ENCODE data around the gene TARS1.

TARS1 gene

DNA sequence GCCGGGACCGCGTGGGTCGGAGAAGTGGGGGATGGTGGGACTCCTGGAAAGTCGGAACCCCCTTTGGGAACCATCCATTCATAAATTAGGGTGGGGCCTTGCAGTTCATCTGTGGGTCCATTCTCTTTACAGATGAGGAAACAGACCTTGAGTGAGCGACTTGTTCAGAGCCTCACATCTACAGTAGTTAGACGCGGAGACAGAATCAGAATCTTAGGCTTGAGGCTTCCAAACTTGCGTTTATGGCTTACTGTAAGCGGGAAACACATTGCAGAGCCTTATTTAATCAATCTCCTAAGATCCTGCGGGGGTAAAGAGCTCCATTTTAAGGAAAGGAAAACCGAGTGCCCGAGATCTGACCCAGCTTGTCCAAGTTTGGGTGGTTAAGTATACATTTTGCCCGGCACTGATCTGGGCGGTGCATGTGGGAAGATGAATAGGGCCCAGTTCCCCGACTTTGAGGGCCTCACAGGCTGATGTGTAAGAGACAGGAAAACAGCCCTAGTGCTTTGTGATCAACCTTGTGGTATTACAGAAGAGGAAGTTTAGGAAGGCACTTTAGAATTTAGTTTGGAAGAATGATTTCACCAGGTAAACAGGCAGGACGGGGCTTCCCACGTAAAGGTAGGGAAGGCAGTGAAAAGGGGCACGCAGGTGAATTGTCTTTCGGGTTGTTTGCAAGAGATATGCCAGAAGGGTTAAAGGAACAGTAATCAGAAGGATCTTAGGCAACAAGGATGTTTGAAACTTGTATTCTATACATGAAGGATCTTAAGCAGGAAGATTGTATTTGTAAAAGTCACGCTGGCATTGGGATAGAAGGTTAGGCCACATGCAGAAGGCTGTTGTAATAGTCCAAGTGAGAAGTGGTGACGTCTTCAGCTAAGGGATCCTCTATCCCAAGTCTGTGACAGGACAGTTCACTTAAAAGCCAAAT, 744 bp downstream of the TARS1 start:
- peak; percentile 48 for DNase-seq

- DNase-seq: no peak
Observed at GRCh38 chr5:33444542-33444941, 3.8 kb downstream of the TARS1 start.

GRCh38 chr5:33445798-33446197, 5.0 kb downstream of the TARS1 start:
- no peak for DNase-seq

- DNase-seq: no peak
Observed at GRCh38 chr5:33448118-33448517, 7.4 kb downstream of the TARS1 start.

- no peak for DNase-seq
Observed at GRCh38 chr5:33457126-33457525, 16.4 kb downstream of the TARS1 start.

- DNase-seq: no peak
Observed at GRCh38 chr5:33457817-33458216, 17.1 kb downstream of the TARS1 start.

DNA sequence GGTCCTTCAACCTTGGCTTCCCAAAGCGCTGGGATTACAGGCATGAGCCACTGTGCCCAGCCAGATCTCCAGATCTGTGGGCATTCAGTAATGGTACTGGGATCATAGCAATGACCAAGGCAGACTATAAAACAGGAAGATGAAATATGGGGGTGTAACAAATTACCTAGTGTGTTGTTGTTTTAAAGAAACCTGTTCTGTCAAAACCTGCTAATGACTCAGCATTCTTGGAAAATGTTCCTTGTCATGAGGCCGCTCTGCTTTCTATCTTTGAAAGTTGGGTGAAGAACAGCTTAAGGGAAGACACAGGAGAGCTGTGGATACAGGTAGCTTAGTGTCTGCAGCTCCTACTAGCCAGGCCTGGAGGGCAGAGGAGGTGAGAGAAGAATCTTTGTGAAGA, 19.4 kb downstream of the TARS1 start:
- DNase-seq: no peak

DNA sequence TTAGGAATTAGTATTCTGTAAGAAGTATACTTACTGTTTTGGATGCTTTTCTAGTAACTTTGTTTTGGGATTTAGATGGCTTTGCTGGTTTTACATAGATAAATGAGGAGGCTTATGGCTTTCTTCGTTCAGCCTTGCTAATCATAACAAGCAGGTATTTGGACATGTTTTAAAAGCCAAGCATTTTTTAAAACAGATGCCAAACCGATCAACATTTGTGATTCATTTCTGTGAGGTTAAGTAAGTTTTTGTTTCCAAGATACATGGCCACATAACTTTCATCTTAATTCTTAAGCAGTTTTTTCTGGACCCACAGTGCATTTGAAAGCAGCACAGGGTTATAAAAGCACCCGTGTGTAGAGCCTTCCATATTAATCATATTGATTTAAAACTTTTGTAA, 21.7 kb downstream of the TARS1 start:
- DNase-seq: no peak

DNA sequence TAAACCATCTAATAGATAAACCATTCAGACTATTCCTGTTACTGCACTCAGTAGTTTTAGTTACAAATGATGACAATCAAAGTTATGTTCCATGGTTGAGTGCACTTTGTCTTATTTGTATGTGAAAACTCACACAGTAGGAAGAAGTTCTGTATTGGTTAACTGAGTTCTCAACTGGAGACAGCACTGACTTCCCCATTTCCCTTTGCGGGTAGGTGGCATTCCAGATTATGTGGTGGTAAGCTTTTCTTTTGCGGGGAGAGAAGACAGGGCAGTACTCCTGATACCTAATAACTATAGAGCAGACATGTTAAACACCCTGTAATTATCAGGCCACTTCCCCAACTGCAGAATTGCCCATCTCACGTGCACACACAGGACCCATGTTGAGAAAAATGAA, 24.4 kb downstream of the TARS1 start:
- no peak for DNase-seq

DNA sequence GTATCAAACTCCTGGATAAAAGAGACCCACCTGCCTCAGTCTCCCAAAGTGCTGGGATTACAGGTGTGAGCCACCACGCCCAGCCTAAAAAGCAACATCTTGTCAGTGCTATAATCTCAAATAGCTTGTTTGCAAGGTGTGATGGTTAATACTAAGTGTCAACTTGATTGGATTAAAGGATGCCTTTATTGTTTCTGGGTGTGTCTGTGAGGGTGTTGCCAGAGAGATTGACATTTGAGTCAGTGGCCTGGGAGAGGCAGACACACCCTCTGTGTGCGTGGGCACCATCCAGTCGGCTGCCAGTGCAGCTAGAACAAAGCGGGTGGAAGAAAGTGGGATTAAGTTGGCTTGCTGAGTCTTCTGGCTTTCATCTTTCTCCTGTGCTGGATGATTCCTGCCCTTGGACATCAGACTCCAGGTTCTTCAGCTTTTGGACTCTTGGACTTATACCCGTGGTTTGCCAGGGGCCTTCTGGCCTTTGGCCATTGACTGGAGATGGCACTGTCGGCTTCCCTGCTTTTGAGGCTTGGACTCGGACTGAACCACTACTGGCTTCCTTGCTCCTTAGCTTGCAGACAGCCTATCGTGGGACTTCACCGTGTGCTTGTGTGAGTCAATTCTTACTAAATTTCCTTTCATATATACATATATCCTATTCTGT, 28.1 kb downstream of the TARS1 start:
- DNase-seq: no peak

DNA sequence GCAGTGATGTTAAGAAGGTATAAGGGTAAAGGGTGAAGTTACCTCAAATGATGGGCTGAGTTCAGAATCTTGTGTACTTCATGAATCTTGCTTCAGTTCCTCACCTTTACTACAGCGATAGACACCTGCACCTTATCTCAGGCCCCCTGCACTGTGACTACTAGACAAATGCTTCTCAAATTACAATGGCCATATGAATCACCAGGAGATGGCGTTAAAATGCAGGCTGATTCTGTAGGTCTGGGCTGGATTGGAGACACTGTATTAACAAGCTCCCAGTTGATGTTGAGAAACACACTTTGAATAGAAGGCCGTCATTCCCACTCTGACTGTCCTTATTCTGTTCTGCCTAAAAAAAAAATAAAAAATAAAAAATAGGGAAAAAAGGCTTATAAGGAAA, 29.8 kb downstream of the TARS1 start:
- DNase-seq: peak; percentile 53

DNA sequence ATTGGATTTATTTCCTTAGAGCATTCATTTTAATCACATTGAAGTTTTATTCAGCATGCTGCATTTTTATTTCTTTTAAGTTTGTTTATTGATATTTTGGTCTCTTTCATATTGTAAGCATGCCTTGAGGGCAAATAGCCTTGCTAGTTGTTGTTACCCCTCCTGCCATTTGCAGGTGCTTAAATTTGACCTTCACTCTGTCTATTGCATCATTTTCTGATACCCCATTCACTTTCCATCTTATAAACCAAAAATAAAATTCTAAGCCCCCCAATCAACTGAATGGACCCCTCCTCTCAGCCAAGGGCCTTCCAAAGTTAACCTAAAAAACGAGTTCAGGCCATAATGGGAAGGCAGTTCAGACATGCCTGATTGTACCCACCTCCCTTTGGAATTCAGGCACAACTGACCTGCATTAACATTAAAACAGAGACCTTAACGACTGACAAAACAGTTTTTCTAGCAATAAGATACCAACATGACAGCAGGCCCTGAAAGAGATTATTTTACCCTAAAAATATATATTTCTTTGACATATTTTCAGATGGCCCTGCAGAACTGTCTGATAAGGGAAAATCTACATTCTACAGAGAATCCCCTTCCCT, 32.1 kb downstream of the TARS1 start:
- no peak for DNase-seq

GRCh38 chr5:33474004-33474403, 33.2 kb downstream of the TARS1 start:
- DNase-seq: no peak

DNA sequence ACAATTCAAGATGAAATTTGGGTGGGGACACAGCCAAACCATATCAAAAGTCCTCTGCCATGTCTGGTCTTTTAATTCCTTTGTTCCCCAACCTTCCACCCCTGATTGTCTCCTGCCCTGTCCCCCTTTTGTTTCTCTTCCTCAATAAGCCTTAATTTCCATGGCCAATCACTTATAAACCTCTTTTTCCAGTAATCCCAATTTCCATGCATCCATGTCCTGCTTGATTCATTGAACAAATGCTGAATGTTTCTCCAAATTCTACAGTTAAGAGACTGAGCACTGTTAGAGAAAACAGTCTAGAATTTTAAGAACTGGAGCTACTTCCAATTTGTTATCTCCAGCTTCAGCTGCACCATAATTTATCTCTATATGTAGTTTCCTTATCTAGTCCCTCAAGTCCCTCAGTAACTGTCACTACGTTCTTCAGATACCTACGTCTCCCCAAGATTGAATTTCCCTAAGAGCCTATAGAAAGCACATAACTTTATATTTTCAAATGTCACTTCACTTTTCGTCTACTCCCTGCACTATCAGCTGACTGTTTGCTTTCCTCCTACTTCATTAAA, 34.2 kb downstream of the TARS1 start:
- DNase-seq: no peak

DNA sequence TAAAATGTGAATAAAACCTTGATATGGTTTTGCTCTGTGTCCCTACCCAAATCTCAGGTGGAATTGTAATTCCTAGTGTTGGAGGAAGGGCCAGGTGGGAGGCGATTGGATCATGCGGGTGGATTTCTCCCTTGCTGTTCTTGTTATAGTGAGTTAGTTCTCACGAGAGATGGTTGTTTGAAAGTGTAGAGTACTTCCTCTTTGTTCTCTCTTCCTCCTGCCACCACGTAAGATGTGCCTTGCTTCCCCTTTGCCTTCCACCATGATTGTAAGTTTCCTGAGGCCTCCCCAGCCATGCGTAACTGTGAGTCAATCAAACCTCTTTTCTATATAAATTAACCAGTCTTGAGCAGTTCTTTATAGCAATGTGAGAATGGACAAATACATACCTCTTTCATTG, 34.9 kb downstream of the TARS1 start:
- DNase-seq: no peak

GRCh38 chr5:33476992-33477391, 36.2 kb downstream of the TARS1 start:
- DNase-seq: no peak

DNA sequence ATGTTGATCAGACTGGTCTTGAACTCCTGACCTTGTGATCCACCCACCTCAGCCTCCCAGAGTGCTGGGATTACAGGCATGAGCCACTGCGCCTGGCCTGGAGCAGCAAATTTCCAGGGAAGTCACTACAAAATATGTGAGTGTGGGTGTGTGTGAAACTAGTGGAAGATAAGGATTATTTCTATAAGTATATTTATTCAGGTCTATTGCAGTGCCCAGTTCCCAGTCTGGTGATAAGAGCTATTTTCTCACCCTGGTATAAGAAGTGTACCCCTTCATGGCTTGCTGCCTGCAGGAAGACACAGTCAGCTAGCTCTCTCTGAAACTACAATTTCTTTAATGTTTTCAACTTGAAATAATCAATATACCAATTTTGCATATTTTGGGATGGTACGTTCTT, 37.1 kb downstream of the TARS1 start:
- no peak for DNase-seq

DNA sequence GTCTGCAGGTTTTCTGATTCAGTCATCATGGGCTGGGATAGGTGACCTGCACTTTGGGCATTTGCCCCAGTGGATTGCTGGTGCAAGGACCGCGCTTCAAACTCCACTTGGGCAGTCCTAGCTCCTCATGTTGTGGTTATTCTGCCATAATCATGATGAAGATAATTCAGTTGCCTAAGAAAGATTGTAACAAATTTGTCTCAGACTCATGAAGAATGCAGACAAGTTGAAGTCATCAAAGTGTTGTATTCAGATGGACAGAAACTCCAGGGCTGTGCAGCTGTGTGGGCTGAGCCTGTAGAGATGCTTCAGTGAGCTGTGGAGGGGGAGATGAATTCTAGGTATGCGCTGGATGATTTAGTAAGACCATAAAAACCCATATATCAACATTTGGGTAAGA, 38.5 kb downstream of the TARS1 start:
- DNase-seq: no peak

GRCh38 chr5:33480876-33481275, 40.1 kb downstream of the TARS1 start:
- no peak for DNase-seq

DNA sequence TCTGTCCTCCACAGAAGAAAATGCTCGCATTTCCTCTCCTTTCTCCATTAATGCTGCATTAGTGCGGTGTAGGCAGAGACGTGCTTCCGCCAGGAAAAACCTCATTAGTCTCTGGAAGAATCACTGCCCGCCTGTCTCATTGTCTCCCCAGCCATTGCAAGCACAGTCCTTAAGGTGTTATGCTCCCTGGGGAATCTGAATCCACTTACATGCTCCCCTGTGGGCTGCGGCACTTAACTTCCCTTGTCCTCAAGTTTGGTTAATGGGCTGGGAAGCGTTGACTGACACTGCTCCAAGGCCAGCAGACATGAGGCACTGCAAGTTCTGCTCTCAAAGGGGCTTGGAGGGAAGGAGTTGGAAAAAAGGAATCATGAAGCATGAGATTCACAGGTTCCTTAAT, 41.6 kb downstream of the TARS1 start:
- no peak for DNase-seq

- DNase-seq: no peak
Observed at GRCh38 chr5:33487236-33487635, 46.5 kb downstream of the TARS1 start.

- DNase-seq: no peak
Observed at GRCh38 chr5:33488558-33489355, 48.0 kb downstream of the TARS1 start.

All from NCI-H748 treated with DMSO at 0.1 percent for 48 hours (cell line).